Stomach (tissue), 9 donors: ENCODE data around the gene MEGF8. TPM values are rescaled to one million over a fixed set of nuclear protein-coding genes. Genes with fewer than 3 reads are reported as not detected.

Source experiments
- DNase-seq, 2 donors: peaks; one replicate each; pipeline versions ENCODE4 v3.0.0 to v3.0.0-alpha.2; 2013 to 2019
- H3K27ac ChIP-seq, 5 donors: fragments of 200-600 bp in 4 of 5; sonication (generic) in 4 of 5; one replicate each; pipeline ENCODE4 v1.5.1; 2013 to 2019; ENCODE audit warnings: mild to moderate bottlenecking in 1 of 5, moderate library complexity in 1 of 5
- H3K27me3 ChIP-seq, 3 donors: fragments of 200-600 bp; sonication (generic); one replicate each; pipeline ENCODE4 v1.5.1; 2017 to 2019; ENCODE audit warnings: mixed run types in 1 of 3
- H3K36me3 ChIP-seq, 4 donors: fragments of 200-600 bp; sonication (generic); 1 replicate in 3 of 4; 2 replicates in 1 of 4; pipeline ENCODE4 v1.5.1; 2016 to 2019
- H3K4me1 ChIP-seq, 4 donors: fragments of 200-600 bp; sonication (generic); one replicate each; pipeline ENCODE4 v1.5.1; 2016 to 2019
- H3K4me3 ChIP-seq, 4 donors: fragments of 200-600 bp; sonication (generic) in 3 of 4; one replicate each; pipeline ENCODE4 v1.5.1; 2016 to 2019; ENCODE audit warnings: mild to moderate bottlenecking in 1 of 4
- H3K9me3 ChIP-seq, 4 donors: fragments of 200-600 bp; sonication (generic); one replicate each; pipeline ENCODE4 v1.5.1; 2016 to 2019
- CTCF ChIP-seq, 7 experiments: fragments of 450-650 bp in 4 of 7; fragments of 200-600 bp in 3 of 7; sonication (generic) in 3 of 7; IDR thresholded peaks; one replicate each; pipeline ENCODE4 v1.5.1; 2016 to 2019; ENCODE audit warnings: antibody characterized with exemption in 7 of 7, control low read depth in 2 of 7, mild to moderate bottlenecking in 1 of 7
- EP300 ChIP-seq: sonication (generic); formaldehyde crosslinking; IDR thresholded peaks from one replicate; pipeline ENCODE4 v1.6.1; 2017; ENCODE audit warnings: antibody characterized with exemption
- POLR2A ChIP-seq, 4 donors: fragments of 450-650 bp; IDR thresholded peaks; one replicate each; pipeline ENCODE4 v1.6.1; 2016; ENCODE audit warnings: antibody characterized with exemption in 4 of 4, control low read depth in 2 of 4, mild to moderate bottlenecking in 1 of 4, moderate library complexity in 1 of 4
- POLR2AphosphoS5 ChIP-seq, 3 donors: sonication (generic); formaldehyde crosslinking; IDR thresholded peaks; one replicate each; pipeline ENCODE4 v1.6.1; 2016; ENCODE audit warnings: antibody characterized with exemption in 3 of 3
- WGBS, 5 donors: extraction: QIAGEN DNeasy Blood & Tissue Kit in 3 of 5; methylation state at CpG; one replicate each; pipeline versions ENCODE4 v1.1.5 to v1.1.7; 2013 to 2018; 5-methylcytosine and 5-hydroxymethylcytosine counted together
- intact Hi-C: fragments of 100-400 bp; cut with DNase I; formaldehyde crosslinking; loops from one replicate; pipeline ENCODE4 v1.15.1; 2023; ENCODE audit warnings: low total_unique reads
- polyA plus RNA-seq, 3 donors: library from polyadenylated mRNA; stranded (reverse); fragments of 200-250 nt; gene quantifications; one replicate each; pipeline ENCODE4 v1.2.3, GENCODE V29; 2013
- small RNA-seq, 4 donors: library from RNA; depleted of rRNA; stranded (forward); fragments of <200 nt; gene quantifications; one replicate each; pipeline ENCODE3, GENCODE V24; 2016
- total RNA-seq, 5 donors: library from RNA; depleted of rRNA; stranded (reverse); fragments of >200 nt; gene quantifications; one replicate each; pipeline versions ENCODE4 v1.1.0 to v1.2.3, GENCODE V29; 2014 to 2016
- donor health status: healthy with polysubstance abuse.
- donor health status: Bipolar disorder and iron deficiency.
- donor health status: healthy.

The MEGF8 gene
- total and polyA plus RNA-seq, 8 donors = 2.6 to 46.3 (median 12.3) TPM

GRCh38 chr19:42427313-42427712 is 101.9 kb downstream of the MEGF8 start, which contains the start of gene LIPE:
Gene LIPE (minus strand): TSS chr19:42427388. CDS start chr19:42427149, 239 bp downstream.
- intact Hi-C loops = no loop called here
- no peak for TF ChIP-seq POLR2A (IDR thresholded peaks at IDR 0.05)
- no peak for TF ChIP-seq POLR2AphosphoS5 (IDR thresholded peaks at IDR 0.05)
- TF ChIP-seq CTCF (IDR thresholded peaks at IDR 0.05) = no peak
- no peak for TF ChIP-seq EP300
- peaks cover 0 to 20% (median 0%) of the 10 kb centered on the region in 3 donors for H3K27me3 ChIP-seq
- no peaks in the 10 kb centered on the region for H3K9me3 ChIP-seq
- H3K36me3 ChIP-seq = peaks cover 0 to 51% (median 21%) of the 10 kb centered on the region in 4 donors
- no peak within 1 kb of the TSS for H3K27ac ChIP-seq
- DNase-seq = peak in 1 of 2 donors; percentile 87
- 52 to 81% (median 75%) methylated on average over 4 of the region's 4 CpGs for WGBS, 5 donors
- no peak within 1 kb of the TSS for H3K4me3 ChIP-seq
- peaks cover 13 to 30% (median 22%) of the 10 kb centered on the region in 4 donors for H3K4me1 ChIP-seq

Small RNA genes lying within 50 kb of the gene (small RNA-seq; reads per million reads assigned to genes)
- gene MIR8077 = 0 reads per million in 4 donors

Other genes with a start within 250 kb of the MEGF8 start
- gene ZNF574, start 249.5 kb upstream of the MEGF8 start, total RNA-seq = 10 to 100 TPM in 2 of 5 donors, 1 to 10 TPM in 3; 4.6 to 17.0 (median 8.8) TPM
- 1 to 10 TPM; 5.5 to 5.7 (median 5.5) TPM for gene ZNF574, start 249.5 kb upstream of the MEGF8 start, polyA plus RNA-seq
- gene POU2F2, start 193.2 kb upstream of the MEGF8 start, total RNA-seq = 10 to 100 TPM in 2 of 5 donors, 1 to 10 TPM in 1, under 1 TPM in 2; 0.89 to 23.3 (median 3.9) TPM
- gene POU2F2, start 193.2 kb upstream of the MEGF8 start, polyA plus RNA-seq = 1 to 10 TPM in 2 of 3 donors, under 1 TPM in 1; 0.68 to 2.7 (median 1.8) TPM
- gene DEDD2, start 108.0 kb upstream of the MEGF8 start, total RNA-seq = 100 to 1,000 TPM in 1 of 5 donors, 10 to 100 TPM in 4; 16.7 to 195 (median 43.8) TPM
- gene DEDD2, start 108.0 kb upstream of the MEGF8 start, polyA plus RNA-seq = 10 to 100 TPM; 20.8 to 35.9 (median 22.0) TPM
- gene ZNF526, start 105.3 kb upstream of the MEGF8 start, total RNA-seq = 10 to 100 TPM in 2 of 5 donors, 1 to 10 TPM in 3; 4.7 to 12.0 (median 6.8) TPM
- 1 to 10 TPM; 2.4 to 3.7 (median 3.2) TPM for gene ZNF526, start 105.3 kb upstream of the MEGF8 start, polyA plus RNA-seq
- gene GSK3A, start 83.0 kb upstream of the MEGF8 start, total RNA-seq = 10 to 100 TPM in 4 of 5 donors, 1 to 10 TPM in 1; 5.8 to 77.2 (median 22.6) TPM
- 10 to 100 TPM; 25.5 to 40.8 (median 35.0) TPM for gene GSK3A, start 83.0 kb upstream of the MEGF8 start, polyA plus RNA-seq
- gene ERF, start 70.5 kb upstream of the MEGF8 start, total RNA-seq = 100 to 1,000 TPM in 1 of 5 donors, 10 to 100 TPM in 4; 11.6 to 118 (median 40.6) TPM
- 10 to 100 TPM; 12.9 to 36.5 (median 16.3) TPM for gene ERF, start 70.5 kb upstream of the MEGF8 start, polyA plus RNA-seq
- gene CIC, start 56.4 kb upstream of the MEGF8 start, total RNA-seq = 10 to 100 TPM; 19.8 to 60.3 (median 39.1) TPM
- 10 to 100 TPM; 15.4 to 31.8 (median 21.5) TPM for gene CIC, start 56.4 kb upstream of the MEGF8 start, polyA plus RNA-seq
- gene PRR19, start 23.5 kb upstream of the MEGF8 start, total RNA-seq = not detected
- under 1 TPM in 2 of 3 donors, not detected in 1; 0.68 to 0.98 TPM for gene PRR19, start 23.5 kb upstream of the MEGF8 start, polyA plus RNA-seq
- 10 to 100 TPM in 3 of 5 donors, 1 to 10 TPM in 1, not detected in 1; 7.5 to 58.1 (median 17.9) TPM for gene PAFAH1B3, start 23.0 kb upstream of the MEGF8 start, total RNA-seq
- 10 to 100 TPM; 33.4 to 37.1 (median 34.3) TPM for gene PAFAH1B3, start 23.0 kb upstream of the MEGF8 start, polyA plus RNA-seq
- 10 to 100 TPM in 1 of 5 donors, under 1 TPM in 1, not detected in 3; 0.37 to 44.3 TPM for gene TMEM145, start 12.3 kb upstream of the MEGF8 start, total RNA-seq
- 1 to 10 TPM in 1 of 3 donors, under 1 TPM in 2; 0.50 to 1.1 (median 0.61) TPM for gene TMEM145, start 12.3 kb upstream of the MEGF8 start, polyA plus RNA-seq
- 1 to 10 TPM in 1 of 5 donors, not detected in 4; 7.8 TPM for gene CNFN, start 64.7 kb downstream of the MEGF8 start, total RNA-seq
- 100 to 1,000 TPM in 1 of 3 donors, 1 to 10 TPM in 2; 2.0 to 395 (median 2.4) TPM for gene CNFN, start 64.7 kb downstream of the MEGF8 start, polyA plus RNA-seq
- gene LIPE, start 101.8 kb downstream of the MEGF8 start, total RNA-seq = 100 to 1,000 TPM in 1 of 5 donors, 10 to 100 TPM in 2, 1 to 10 TPM in 2; 3.1 to 139 (median 13.6) TPM
- gene LIPE, start 101.8 kb downstream of the MEGF8 start, polyA plus RNA-seq = 10 to 100 TPM in 1 of 3 donors, 1 to 10 TPM in 2; 7.3 to 15.7 (median 7.5) TPM
- 100 to 1,000 TPM in 1 of 5 donors, 10 to 100 TPM in 2, 1 to 10 TPM in 1, not detected in 1; 7.6 to 208 (median 35.9) TPM for gene CXCL17, start 117.3 kb downstream of the MEGF8 start, total RNA-seq
- 100 to 1,000 TPM; 107 to 518 (median 441) TPM for gene CXCL17, start 117.3 kb downstream of the MEGF8 start, polyA plus RNA-seq
- gene CEACAM1, start 202.8 kb downstream of the MEGF8 start, total RNA-seq = 10 to 100 TPM in 1 of 5 donors, 1 to 10 TPM in 3, under 1 TPM in 1; 0.45 to 99.2 (median 4.1) TPM
- gene CEACAM1, start 202.8 kb downstream of the MEGF8 start, polyA plus RNA-seq = 10 to 100 TPM in 1 of 3 donors, 1 to 10 TPM in 2; 1.1 to 18.1 (median 4.2) TPM